Measurements from ENCODE around the gene RAB11FIP4. TPM values are rescaled to one million over a fixed set of nuclear protein-coding genes. Genes with fewer than 3 reads are reported as not detected.

Gene RAB11FIP4
- total and polyA plus RNA-seq, 9 of the 15 experiments (the other 6 are each of a cell fraction or from before 2014, with no cell fraction given): 0.62 to 16.6 (median 8.9) TPM

GRCh38 chr17:31394544-31394943 is 3.1 kb downstream of the RAB11FIP4 start:
- peaks cover 5% of the 10 kb centered on the region for H4K20me1 ChIP-seq (replicated peaks; ENCODE audit: control insufficient read depth, insufficient read depth, low read length)
- CTCF ChIA-PET (ENCODE audit: low intra/inter-chr PET ratio): no interaction called here
- peaks cover 34 to 46% of the 10 kb centered on the region in 2 experiments for H3K27me3 ChIP-seq (ENCODE audit: control insufficient read depth in 2 of 2, insufficient read depth in 2 of 2, low read length in 2 of 2)
- no peaks in the 10 kb centered on the region for H3K79me2 ChIP-seq (ENCODE audit: control insufficient read depth, insufficient read depth, low read length)
- in situ Hi-C loops (cut with MboI) (no loop called here), intact Hi-C loops (cut with micrococcal nuclease) (no loop called here)
- peaks cover 0 to 21% of the 10 kb centered on the region in 2 experiments; a peak in 3 of 5 replicates for H3K4me1 ChIP-seq (replicated peaks in 1 of 2; ENCODE audit: control insufficient read depth in 2 of 2, insufficient read depth in 2 of 2, low read length in 2 of 2)
- no TSS peak for BruUV-seq (replicated peaks)
- POLR2A ChIA-PET: no interaction called here
- no peak overlapping the region for H2AFZ ChIP-seq (ENCODE audit: low read depth, low read length)
- no peak overlapping the region for H3K27ac ChIP-seq (ENCODE audit: extremely low read depth, low read depth, low read length)
- FAIRE-seq (no peak), ATAC-seq (peak; percentile 78), DNase-seq (ENCODE audit: extremely low read depth in 1 of 4, low spot score in 3 of 4) (peak; percentile 65 to 75 (median 73))
- no peak overlapping the region for H3K9ac ChIP-seq (ENCODE audit: insufficient read depth in 1 of 2, low read depth in 2 of 2, low read length in 2 of 2)
- 5% methylated on average over 9 of the region's 11 CpGs for WGBS (ENCODE audit: insufficient coverage, low coverage, missing lambda C conversion rate)
- no peak overlapping the region for H3K4me3 ChIP-seq
- no peaks in the 10 kb centered on the region for H3K9me3 ChIP-seq (replicated peaks; ENCODE audit: control insufficient read depth, insufficient read depth, low read depth, low read length)
- H3K36me3 ChIP-seq (ENCODE audit: control insufficient read depth, insufficient read depth, low read length): no peaks in the 10 kb centered on the region
- H3K4me2 ChIP-seq (ENCODE audit: insufficient read depth, low read length): no peak overlapping the region
- no peaks in the 10 kb centered on the region for H3K9me1 ChIP-seq (ENCODE audit: control insufficient read depth, insufficient read depth, low read length)
- no peak for TF ChIP-seq NONO (IDR thresholded peaks at IDR 0.05; ENCODE audit: low read depth in 2 of 2, low read length in 1 of 2)
- TF ChIP-seq REST (IDR thresholded peaks at IDR 0.05; ENCODE audit: borderline replicate concordance): peak; percentile 99
- TF ChIP-seq REST (CRISPR knock-in tag; IDR thresholded peaks at IDR 0.05; ENCODE audit: low read depth): peak; percentile 93
- TF ChIP-seq, protein P1, sequence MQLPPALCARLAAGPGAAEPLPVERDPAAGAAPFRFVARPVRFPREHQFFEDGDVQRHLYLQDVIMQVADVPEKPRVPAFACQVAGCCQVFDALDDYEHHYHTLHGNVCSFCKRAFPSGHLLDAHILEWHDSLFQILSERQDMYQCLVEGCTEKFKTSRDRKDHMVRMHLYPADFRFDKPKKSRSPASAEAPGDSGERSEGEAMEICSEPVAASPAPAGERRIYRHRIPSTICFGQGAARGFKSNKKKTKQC (CRISPR knock-in tag; IDR thresholded peaks at IDR 0.05): peak; percentile 38; the same call in 1 of the 2 replicates
- TF ChIP-seq ZNF311 (CRISPR knock-in tag; IDR thresholded peaks at IDR 0.05): no peak
- no peak for TF ChIP-seq RBM22 (IDR thresholded peaks at IDR 0.05; ENCODE audit: low read depth, low read length, poor library complexity, severe bottlenecking)
- TF ChIP-seq ZNF277 (CRISPR knock-in tag; IDR thresholded peaks at IDR 0.05; ENCODE audit: borderline replicate concordance): no peak
- no peak for TF ChIP-seq ETS2 (tag; IDR thresholded peaks at IDR 0.05; ENCODE audit: borderline replicate concordance, poor library complexity, severe bottlenecking)
- TF ChIP-seq CAMTA2 (CRISPR knock-in tag; conservative IDR thresholded peaks at IDR 0.05): no peak
- TF ChIP-seq VEZF1 (CRISPR knock-in tag; IDR thresholded peaks at IDR 0.05): no peak
- TF ChIP-seq ZNF282 (CRISPR knock-in tag; IDR thresholded peaks at IDR 0.05): no peak

All from K562 (cell line).